Measurements from ENCODE around the gene COL4A1.

DNA sequence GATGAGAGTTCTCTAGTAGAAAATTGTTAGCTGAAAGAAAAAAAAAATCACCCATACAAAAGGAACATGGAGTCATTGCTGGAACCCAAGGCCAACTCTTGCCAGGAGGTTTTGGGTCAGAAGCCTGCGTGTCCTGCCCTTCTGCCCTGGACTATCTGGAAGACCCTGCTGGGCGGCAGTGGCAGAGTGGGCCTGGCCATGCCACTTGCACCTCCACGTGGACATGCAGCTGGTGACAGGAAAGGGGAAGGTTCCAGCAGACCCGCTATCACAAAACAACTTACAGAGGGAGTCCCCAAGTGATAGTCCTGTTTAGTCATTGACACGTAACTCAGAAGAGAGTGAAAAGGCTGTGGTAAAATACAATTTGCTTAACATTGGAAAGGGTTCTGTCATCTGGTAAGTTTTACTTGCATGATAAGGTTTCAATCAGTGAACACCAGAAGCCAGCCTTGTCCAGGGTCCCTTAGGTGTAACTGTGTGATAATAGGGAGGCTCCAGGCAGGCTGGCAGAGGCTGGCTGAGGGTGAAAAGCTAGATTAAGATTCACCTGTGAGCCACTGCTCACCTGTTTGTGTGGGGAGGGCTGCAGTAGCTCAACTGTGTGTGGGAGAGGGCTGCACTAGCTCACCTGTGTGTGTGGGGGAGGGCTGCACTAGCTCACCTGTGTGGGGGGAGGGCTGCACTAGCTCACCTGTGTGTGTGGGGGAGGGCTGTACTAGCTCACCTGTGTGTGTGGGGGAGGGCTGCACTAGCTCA lies 47.9 kb upstream of the COL4A1 start:
- TF ChIP-seq POLR2AphosphoS5 (IDR thresholded peaks at IDR 0.05; ENCODE audit: low read depth, low read length) (no peak), TAF1 (IDR thresholded peaks at IDR 0.05; ENCODE audit: borderline replicate concordance, insufficient read depth, low read length) (no peak), SIN3A (IDR thresholded peaks at IDR 0.05; ENCODE audit: borderline replicate concordance, insufficient read depth, low read length) (no peak), FOXP2 (optimal IDR thresholded peaks at IDR 0.05; ENCODE audit: borderline replicate concordance, extremely low read depth, extremely low read length, insufficient read depth) (no peak)
- TF ChIP-seq, protein P1, sequence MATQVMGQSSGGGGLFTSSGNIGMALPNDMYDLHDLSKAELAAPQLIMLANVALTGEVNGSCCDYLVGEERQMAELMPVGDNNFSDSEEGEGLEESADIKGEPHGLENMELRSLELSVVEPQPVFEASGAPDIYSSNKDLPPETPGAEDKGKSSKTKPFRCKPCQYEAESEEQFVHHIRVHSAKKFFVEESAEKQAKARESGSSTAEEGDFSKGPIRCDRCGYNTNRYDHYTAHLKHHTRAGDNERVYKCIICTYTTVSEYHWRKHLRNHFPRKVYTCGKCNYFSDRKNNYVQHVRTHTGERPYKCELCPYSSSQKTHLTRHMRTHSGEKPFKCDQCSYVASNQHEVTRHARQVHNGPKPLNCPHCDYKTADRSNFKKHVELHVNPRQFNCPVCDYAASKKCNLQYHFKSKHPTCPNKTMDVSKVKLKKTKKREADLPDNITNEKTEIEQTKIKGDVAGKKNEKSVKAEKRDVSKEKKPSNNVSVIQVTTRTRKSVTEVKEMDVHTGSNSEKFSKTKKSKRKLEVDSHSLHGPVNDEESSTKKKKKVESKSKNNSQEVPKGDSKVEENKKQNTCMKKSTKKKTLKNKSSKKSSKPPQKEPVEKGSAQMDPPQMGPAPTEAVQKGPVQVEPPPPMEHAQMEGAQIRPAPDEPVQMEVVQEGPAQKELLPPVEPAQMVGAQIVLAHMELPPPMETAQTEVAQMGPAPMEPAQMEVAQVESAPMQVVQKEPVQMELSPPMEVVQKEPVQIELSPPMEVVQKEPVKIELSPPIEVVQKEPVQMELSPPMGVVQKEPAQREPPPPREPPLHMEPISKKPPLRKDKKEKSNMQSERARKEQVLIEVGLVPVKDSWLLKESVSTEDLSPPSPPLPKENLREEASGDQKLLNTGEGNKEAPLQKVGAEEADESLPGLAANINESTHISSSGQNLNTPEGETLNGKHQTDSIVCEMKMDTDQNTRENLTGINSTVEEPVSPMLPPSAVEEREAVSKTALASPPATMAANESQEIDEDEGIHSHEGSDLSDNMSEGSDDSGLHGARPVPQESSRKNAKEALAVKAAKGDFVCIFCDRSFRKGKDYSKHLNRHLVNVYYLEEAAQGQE (IDR thresholded peaks at IDR 0.05; ENCODE audit: insufficient read depth in 1 of 2, low read depth in 2 of 2, low read length in 2 of 2): no peak
